ENCODE data around the gene MUC5B.

Gene MUC5B

GRCh38 chr11:1259076-1259461 is 36.2 kb downstream of the MUC5B start:
- DNase-seq (ENCODE audit: extremely low read depth, insufficient read length), result no peak
- H3K4me3 ChIP-seq (replicated peaks; ENCODE audit: low read depth, low read length), result no peak overlapping the region
- H3K36me3 ChIP-seq (ENCODE audit: control insufficient read depth, insufficient read depth, low read length), result no peaks in the 10 kb centered on the region
- no peak for TF ChIP-seq CTCF (IDR thresholded peaks at IDR 0.05; ENCODE audit: insufficient read depth, low read length, poor library complexity, severe bottlenecking)
- no peaks in the 10 kb centered on the region for H3K27me3 ChIP-seq (replicated peaks; ENCODE audit: control insufficient read depth, insufficient read depth, low read length)

GRCh38 chr11:1259561-1259960 is 36.7 kb downstream of the MUC5B start:
- no peak for TF ChIP-seq CTCF (IDR thresholded peaks at IDR 0.05; ENCODE audit: insufficient read depth, low read length, poor library complexity, severe bottlenecking)
- Histone ChIP-seq H3K27me3 (replicated peaks; ENCODE audit: control insufficient read depth, insufficient read depth, low read length) (no peaks in the 10 kb centered on the region), H3K4me3 (replicated peaks; ENCODE audit: low read depth, low read length) (no peak overlapping the region), H3K36me3 (ENCODE audit: control insufficient read depth, insufficient read depth, low read length) (no peaks in the 10 kb centered on the region)
- DNase-seq (ENCODE audit: extremely low read depth, insufficient read length), result no peak

GRCh38 chr11:1260023-1260501 is 37.2 kb downstream of the MUC5B start:
- no peak for TF ChIP-seq CTCF (IDR thresholded peaks at IDR 0.05; ENCODE audit: insufficient read depth, low read length, poor library complexity, severe bottlenecking)
- no peaks in the 10 kb centered on the region for H3K36me3 ChIP-seq (ENCODE audit: control insufficient read depth, insufficient read depth, low read length)
- DNase-seq (ENCODE audit: extremely low read depth, insufficient read length), result no peak
- no peaks in the 10 kb centered on the region for H3K27me3 ChIP-seq (replicated peaks; ENCODE audit: control insufficient read depth, insufficient read depth, low read length)
- H3K4me3 ChIP-seq (replicated peaks; ENCODE audit: low read depth, low read length), result no peak overlapping the region

- Histone ChIP-seq H3K27me3 (replicated peaks; ENCODE audit: control insufficient read depth, insufficient read depth, low read length) (no peaks in the 10 kb centered on the region), H3K4me3 (replicated peaks; ENCODE audit: low read depth, low read length) (no peak overlapping the region), H3K36me3 (ENCODE audit: control insufficient read depth, insufficient read depth, low read length) (no peaks in the 10 kb centered on the region)
- DNase-seq (ENCODE audit: extremely low read depth, insufficient read length), result no peak
- no peak for TF ChIP-seq CTCF (IDR thresholded peaks at IDR 0.05; ENCODE audit: insufficient read depth, low read length, poor library complexity, severe bottlenecking)
Measured at GRCh38 chr11:1260620-1261019, 37.8 kb downstream of the MUC5B start.

- no peak for DNase-seq (ENCODE audit: extremely low read depth, insufficient read length)
- Histone ChIP-seq H3K4me3 (replicated peaks; ENCODE audit: low read depth, low read length) (peak overlapping the region; percentile 62; the same call in 1 of the 2 replicates), H3K27me3 (replicated peaks; ENCODE audit: control insufficient read depth, insufficient read depth, low read length) (no peaks in the 10 kb centered on the region), H3K36me3 (ENCODE audit: control insufficient read depth, insufficient read depth, low read length) (no peaks in the 10 kb centered on the region)
- no peak for TF ChIP-seq CTCF (IDR thresholded peaks at IDR 0.05; ENCODE audit: insufficient read depth, low read length, poor library complexity, severe bottlenecking)
Measured at GRCh38 chr11:1261241-1262071, 38.6 kb downstream of the MUC5B start.

Measured in GM06990 (cell line).